Measurements from ENCODE around the gene PIP4K2C. TPM values are rescaled to one million over a fixed set of nuclear protein-coding genes. Genes with fewer than 3 reads are reported as not detected.

PIP4K2C gene
- total RNA-seq, 1 donor from 2014 or later: 17.3 TPM

DNA sequence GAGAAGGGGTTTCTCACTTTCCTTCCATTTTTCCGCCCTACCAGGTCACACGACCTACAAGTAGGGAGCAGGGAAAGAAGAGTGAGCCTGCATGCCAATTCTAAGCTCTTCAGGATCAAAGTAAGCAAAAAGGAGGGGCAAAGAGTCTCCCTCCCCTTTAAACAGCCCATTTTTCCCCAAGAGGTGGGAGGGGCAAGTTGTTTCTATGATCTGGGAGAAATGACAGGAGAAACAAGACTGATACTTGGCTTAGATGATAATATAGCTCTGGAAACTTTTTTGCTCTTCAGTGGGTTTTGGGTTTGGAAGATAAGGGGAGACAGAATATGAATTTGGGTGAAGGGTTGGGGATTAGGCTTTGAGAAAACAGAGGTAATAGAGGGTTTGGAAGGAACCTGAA, 15.4 kb downstream of the PIP4K2C start:
- H3K27ac Mint-ChIP-seq (ENCODE audit: unreplicated experiment): no peak overlapping the region
- peaks cover 3% of the 10 kb centered on the region for H3K27me3 Mint-ChIP-seq (ENCODE audit: low read depth)
- no peaks in the 10 kb centered on the region for H3K9me3 Mint-ChIP-seq
- H3K4me1 Mint-ChIP-seq: peaks cover 43% of the 10 kb centered on the region
- TF ChIP-seq, protein P1, sequence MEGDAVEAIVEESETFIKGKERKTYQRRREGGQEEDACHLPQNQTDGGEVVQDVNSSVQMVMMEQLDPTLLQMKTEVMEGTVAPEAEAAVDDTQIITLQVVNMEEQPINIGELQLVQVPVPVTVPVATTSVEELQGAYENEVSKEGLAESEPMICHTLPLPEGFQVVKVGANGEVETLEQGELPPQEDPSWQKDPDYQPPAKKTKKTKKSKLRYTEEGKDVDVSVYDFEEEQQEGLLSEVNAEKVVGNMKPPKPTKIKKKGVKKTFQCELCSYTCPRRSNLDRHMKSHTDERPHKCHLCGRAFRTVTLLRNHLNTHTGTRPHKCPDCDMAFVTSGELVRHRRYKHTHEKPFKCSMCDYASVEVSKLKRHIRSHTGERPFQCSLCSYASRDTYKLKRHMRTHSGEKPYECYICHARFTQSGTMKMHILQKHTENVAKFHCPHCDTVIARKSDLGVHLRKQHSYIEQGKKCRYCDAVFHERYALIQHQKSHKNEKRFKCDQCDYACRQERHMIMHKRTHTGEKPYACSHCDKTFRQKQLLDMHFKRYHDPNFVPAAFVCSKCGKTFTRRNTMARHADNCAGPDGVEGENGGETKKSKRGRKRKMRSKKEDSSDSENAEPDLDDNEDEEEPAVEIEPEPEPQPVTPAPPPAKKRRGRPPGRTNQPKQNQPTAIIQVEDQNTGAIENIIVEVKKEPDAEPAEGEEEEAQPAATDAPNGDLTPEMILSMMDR (conservative IDR thresholded peaks at IDR 0.05): no peak
- peak overlapping the region; percentile 95 for H3K4me3 Mint-ChIP-seq
- DNase-seq (ENCODE audit: low read depth, low spot score): no peak
- peaks cover 17% of the 10 kb centered on the region for H3K36me3 Mint-ChIP-seq (ENCODE audit: low read depth)

DNA sequence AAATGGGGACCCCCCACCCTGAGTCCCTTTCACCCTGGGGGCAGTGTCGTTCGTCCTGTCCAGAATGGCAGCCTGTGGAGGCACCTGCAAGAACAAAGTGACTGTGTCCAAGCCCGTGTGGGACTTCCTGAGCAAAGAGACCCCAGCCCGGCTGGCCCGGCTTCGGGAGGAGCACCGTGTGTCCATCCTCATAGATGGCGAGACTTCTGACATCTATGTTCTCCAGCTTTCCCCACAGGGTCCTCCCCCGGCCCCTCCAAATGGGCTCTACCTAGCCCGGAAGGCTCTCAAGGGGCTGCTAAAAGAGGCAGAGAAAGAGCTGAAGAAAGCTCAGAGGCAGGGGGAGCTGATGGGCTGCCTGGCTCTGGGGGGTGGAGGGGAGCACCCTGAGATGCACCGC, 15.8 kb downstream of the PIP4K2C start:
- peaks cover 43% of the 10 kb centered on the region for H3K4me1 Mint-ChIP-seq
- TF ChIP-seq, protein P1 (conservative IDR thresholded peaks at IDR 0.05): no peak
- H3K27ac Mint-ChIP-seq (ENCODE audit: unreplicated experiment): no peak overlapping the region
- H3K27me3 Mint-ChIP-seq (ENCODE audit: low read depth): peaks cover 3% of the 10 kb centered on the region
- peak overlapping the region; percentile 95 for H3K4me3 Mint-ChIP-seq
- H3K9me3 Mint-ChIP-seq: no peaks in the 10 kb centered on the region
- H3K36me3 Mint-ChIP-seq (ENCODE audit: low read depth): peaks cover 13% of the 10 kb centered on the region
- DNase-seq (ENCODE audit: low read depth, low spot score): no peak

DNA sequence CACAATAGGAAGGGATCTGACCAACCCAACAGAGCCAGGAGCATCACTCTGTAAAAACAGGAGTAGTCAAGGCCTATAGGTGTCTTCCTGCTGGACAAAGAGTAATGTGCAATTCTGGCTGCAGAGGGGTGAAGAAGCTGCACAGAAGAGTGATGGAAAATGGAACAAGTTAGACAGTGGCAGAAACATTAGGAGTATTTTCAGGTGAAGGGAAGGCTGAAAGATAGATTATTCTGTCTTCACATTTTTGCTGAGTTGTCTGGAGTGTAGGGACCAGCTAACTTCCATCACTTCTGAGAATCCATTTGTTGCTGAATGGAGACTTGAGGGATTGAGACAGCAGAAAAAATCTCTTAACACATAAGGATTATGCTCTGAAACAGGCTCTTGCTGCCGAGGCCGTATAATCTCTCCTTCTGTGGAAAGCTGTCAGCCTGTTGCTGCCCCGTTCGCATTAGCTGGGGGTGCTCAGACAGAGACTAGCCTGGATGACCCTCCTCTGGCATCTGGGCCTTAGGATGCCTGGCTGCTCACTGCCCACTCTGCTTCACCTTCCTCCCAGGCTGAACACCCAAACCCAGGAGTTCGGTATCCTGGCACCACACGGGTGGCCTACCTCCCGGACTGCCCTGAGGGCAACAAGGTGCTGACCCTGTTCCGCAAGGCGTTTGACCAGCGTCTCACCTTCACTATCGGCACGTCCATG, 17.1 kb downstream of the PIP4K2C start:
- Mint-ChIP-seq H3K4me1 (peaks cover 51% of the 10 kb centered on the region), H3K27me3 (ENCODE audit: low read depth) (peaks cover 3% of the 10 kb centered on the region), H3K9me3 (no peaks in the 10 kb centered on the region), H3K4me3 (peak overlapping the region; percentile 88), H3K27ac (ENCODE audit: unreplicated experiment) (no peak overlapping the region), H3K36me3 (ENCODE audit: low read depth) (peaks cover 7% of the 10 kb centered on the region)
- DNase-seq (ENCODE audit: low read depth, low spot score): no peak
- TF ChIP-seq, protein P1 (conservative IDR thresholded peaks at IDR 0.05): no peak

DNA sequence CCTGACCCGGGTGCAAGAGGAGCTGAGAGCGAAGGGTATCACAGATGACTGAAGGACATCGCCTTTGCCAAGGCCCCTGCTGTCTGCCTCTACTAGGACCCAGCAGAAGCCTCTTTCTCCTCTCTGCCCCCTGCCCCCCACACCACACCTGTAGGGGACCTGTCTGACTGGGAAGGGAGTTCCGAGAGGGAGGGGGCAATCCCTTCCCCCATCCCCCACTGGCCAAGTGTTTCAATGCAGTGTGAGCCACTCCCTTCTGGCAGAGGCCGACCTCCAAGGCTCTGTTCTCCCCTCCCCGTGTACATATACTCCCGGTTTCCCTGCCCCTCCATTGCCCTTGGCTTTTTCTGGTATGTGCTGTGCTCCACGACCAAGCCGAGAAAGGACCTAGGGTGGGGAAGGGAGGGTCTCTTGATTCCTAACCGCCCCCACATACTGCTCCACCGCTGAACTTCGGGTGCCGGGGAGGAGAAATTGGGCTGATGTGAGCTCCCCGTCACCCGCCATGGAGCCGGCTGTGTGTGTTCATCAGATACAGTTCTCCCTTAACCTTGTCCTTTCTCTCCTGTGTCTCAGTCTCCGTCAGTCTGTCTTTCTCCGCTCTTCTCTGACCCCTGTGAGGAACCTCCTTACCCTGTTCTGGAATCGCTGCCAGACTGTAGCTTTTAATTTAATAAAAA, 18.2 kb downstream of the PIP4K2C start:
- DNase-seq (ENCODE audit: low read depth, low spot score): no peak
- Mint-ChIP-seq H3K36me3 (ENCODE audit: low read depth) (peaks cover 9% of the 10 kb centered on the region), H3K4me3 (peak overlapping the region; percentile 88), H3K4me1 (peaks cover 46% of the 10 kb centered on the region), H3K27ac (ENCODE audit: unreplicated experiment) (no peak overlapping the region), H3K27me3 (ENCODE audit: low read depth) (peaks cover 3% of the 10 kb centered on the region), H3K9me3 (no peaks in the 10 kb centered on the region)
- TF ChIP-seq, protein P1 (conservative IDR thresholded peaks at IDR 0.05): no peak

DNA sequence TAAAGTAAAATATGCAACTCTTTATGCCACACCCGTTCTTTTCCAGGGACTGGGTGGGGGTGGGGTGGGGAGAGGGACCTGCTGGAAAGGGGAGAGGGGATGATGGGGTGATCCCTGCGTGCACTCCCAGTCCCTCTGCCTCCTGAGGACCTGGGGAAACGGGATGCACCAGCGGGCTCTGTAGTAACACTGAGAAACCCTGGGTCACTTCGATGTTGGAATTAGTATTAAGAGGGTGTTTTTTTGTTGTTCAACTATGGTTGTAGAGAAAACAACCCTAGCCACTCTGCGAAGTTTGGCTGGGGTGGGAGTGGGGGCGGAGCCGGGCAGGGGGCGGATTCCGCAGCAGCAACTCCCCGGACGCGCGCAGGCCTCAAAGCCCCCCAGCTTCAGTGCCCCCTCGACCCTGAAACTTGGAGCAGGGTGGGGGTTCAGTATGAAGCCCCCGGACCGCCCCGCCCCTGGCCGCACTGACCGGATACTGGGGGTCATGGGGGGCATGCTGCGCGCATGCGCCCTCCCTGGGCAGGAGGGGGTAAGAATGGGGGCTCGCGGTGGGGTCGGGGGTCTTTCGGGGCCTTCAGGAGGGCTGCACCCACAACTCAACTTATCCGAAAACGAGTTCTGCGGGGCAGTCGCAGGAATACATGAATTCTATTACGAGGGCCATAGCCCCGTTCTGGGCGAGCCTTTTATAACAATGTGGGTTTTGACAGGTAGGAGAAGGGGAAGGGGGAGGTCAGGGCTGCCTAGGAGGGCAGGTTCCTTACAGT, 19.0 kb downstream of the PIP4K2C start:
- Mint-ChIP-seq H3K9me3 (no peaks in the 10 kb centered on the region), H3K27ac (ENCODE audit: unreplicated experiment) (no peak overlapping the region), H3K4me3 (peak overlapping the region; percentile 88), H3K4me1 (peaks cover 46% of the 10 kb centered on the region), H3K27me3 (ENCODE audit: low read depth) (peaks cover 3% of the 10 kb centered on the region), H3K36me3 (ENCODE audit: low read depth) (peaks cover 11% of the 10 kb centered on the region)
- DNase-seq (ENCODE audit: low read depth, low spot score): no peak
- TF ChIP-seq, protein P1 (conservative IDR thresholded peaks at IDR 0.05): no peak

Data from neural crest cell (in vitro differentiated cells).